ENCODE data around the gene CNEP1R1. TPM values are rescaled to one million over a fixed set of nuclear protein-coding genes. Genes with fewer than 3 reads are reported as not detected.

Gene CNEP1R1
- total RNA-seq, 1 experiment from 2014 or later = 13.8 TPM

DNA sequence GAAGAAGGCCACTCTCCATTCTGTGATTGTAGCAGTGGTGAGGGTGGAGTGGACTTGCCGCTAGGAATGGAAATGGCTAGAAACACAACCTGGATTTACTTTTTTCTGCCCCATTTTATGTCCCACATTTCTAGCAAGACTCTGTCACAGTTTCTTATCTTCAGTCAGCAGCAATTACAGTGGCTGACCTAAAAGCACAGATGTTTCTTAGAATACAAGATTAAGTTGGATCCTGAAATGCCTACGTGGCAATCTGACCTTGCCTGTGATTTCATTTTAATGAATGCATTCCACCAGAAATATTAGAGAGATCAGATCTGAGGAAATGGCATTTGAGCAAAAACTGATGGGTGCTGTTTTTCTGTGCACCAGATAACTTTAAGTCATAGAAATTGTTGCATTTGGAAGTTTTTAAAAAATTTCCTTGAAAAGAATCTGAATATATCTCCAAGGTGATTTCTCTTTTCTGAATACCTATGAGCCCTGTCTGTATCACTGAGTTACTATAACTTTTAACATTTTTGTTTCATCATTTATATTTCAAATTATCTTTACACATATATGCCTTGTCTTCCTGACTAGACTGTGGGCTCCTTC, 46.1 kb downstream of the CNEP1R1 start:
- Mint-ChIP-seq H3K4me1 (peaks cover 19% of the 10 kb centered on the region), H3K4me3 (no peak overlapping the region), H3K9me3 (no peaks in the 10 kb centered on the region), H3K27me3 (ENCODE audit: low read depth) (no peaks in the 10 kb centered on the region; the same call in 1 of the 2 replicates), H3K27ac (no peak overlapping the region), H3K36me3 (peaks cover 28% of the 10 kb centered on the region)
- POLR2A ChIA-PET = no interaction called here
- ATAC-seq (no peak), DNase-seq (ENCODE audit: low spot score) (no peak)
- CTCF ChIA-PET = interaction anchor here (2.1 kb wide), 1 partner anchor 46 kb away, joined by 5 read pairs; the partner anchor contains the start of gene CNEP1R1
- TF ChIP-seq ZNF671 (CRISPR knock-in tag; IDR thresholded peaks at IDR 0.05) (no peak), ELF4 (CRISPR knock-in tag; IDR thresholded peaks at IDR 0.05; ENCODE audit: low read depth) (no peak), ZNF138 (CRISPR knock-in tag; conservative IDR thresholded peaks at IDR 0.05) (no peak), GTF2I (CRISPR knock-in tag; conservative IDR thresholded peaks at IDR 0.05) (no peak)
- TF ChIP-seq, protein P1, sequence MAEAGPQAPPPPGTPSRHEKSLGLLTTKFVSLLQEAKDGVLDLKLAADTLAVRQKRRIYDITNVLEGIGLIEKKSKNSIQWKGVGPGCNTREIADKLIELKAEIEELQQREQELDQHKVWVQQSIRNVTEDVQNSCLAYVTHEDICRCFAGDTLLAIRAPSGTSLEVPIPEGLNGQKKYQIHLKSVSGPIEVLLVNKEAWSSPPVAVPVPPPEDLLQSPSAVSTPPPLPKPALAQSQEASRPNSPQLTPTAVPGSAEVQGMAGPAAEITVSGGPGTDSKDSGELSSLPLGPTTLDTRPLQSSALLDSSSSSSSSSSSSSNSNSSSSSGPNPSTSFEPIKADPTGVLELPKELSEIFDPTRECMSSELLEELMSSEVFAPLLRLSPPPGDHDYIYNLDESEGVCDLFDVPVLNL (CRISPR knock-in tag; IDR thresholded peaks at IDR 0.05; ENCODE audit: borderline replicate concordance, low read depth) = no peak
- TF ChIP-seq, protein P2, sequence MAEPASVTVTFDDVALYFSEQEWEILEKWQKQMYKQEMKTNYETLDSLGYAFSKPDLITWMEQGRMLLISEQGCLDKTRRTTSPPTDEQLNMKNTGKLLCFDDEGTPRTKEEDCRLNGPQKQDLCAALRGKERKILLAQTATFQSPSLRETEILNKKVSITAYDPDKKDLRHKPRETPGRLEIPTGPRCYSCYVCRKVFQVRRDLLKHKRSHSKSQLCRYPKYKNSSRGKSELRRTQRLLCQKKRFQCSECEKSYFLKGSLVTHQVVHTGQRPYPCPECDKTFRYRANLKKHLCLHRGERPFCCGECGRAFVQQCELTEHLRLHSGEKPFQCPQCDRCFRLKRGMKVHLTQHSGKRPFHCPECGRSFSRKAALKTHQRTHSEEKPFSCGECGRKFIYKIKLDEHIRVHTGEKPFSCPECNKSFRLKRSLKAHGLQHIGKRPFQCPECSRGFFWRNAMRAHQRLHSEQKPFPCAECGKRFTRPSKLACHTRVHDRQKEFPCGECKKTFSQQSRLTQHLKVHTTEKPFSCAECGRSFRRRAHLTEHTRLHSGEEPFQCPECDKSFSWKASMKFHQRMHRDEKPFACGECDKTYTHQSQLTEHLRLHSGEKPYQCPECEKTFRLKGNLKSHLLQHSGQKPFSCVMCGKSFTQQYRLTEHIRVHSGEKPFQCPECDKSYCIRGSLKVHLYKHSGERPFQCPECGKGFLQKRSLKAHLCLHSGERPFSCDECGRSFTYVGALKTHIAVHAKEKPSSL (CRISPR knock-in tag; conservative IDR thresholded peaks at IDR 0.05) = no peak
- TF ChIP-seq, protein P3, sequence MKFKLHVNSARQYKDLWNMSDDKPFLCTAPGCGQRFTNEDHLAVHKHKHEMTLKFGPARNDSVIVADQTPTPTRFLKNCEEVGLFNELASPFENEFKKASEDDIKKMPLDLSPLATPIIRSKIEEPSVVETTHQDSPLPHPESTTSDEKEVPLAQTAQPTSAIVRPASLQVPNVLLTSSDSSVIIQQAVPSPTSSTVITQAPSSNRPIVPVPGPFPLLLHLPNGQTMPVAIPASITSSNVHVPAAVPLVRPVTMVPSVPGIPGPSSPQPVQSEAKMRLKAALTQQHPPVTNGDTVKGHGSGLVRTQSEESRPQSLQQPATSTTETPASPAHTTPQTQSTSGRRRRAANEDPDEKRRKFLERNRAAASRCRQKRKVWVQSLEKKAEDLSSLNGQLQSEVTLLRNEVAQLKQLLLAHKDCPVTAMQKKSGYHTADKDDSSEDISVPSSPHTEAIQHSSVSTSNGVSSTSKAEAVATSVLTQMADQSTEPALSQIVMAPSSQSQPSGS (CRISPR knock-in tag; IDR thresholded peaks at IDR 0.05; ENCODE audit: borderline replicate concordance, low read depth) = no peak
- TF ChIP-seq, protein P4, sequence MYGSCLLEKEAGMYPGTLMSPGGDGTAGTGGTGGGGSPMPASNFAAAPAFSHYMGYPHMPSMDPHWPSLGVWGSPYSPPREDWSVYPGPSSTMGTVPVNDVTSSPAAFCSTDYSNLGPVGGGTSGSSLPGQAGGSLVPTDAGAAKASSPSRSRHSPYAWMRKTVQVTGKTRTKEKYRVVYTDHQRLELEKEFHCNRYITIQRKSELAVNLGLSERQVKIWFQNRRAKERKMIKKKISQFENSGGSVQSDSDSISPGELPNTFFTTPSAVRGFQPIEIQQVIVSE (CRISPR knock-in tag; IDR thresholded peaks at IDR 0.05; ENCODE audit: borderline replicate concordance) = no peak

DNA sequence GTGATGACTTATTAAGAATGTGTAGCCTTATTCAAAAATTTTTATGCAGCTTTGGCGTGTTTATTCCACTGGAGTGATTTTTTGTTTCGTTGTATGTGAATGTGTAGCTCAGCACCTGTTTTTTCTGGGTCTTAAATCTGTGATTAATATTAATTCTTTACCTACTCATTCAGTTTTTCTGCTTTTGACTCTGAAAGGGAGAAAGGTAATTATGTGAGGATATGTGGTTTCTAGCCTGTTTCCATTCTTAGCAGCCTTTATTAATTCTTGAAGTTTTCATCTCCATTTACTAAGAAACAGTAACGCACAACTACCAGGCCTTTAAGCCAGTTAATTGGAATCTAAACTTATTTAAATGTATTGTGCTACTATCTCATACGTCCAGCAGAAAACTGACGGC, 47.7 kb downstream of the CNEP1R1 start:
- no peaks in the 10 kb centered on the region for H3K9me3 Mint-ChIP-seq
- H3K4me3 Mint-ChIP-seq = no peak overlapping the region
- H3K27me3 Mint-ChIP-seq (ENCODE audit: low read depth) = no peaks in the 10 kb centered on the region
- ChIA-PET POLR2A (no interaction called here), CTCF (interaction anchor here (2.1 kb wide), 1 partner anchor 48 kb away, joined by 5 read pairs; the partner anchor contains the start of gene CNEP1R1)
- DNase-seq (ENCODE audit: low spot score) = no peak
- TF ChIP-seq, protein P5, sequence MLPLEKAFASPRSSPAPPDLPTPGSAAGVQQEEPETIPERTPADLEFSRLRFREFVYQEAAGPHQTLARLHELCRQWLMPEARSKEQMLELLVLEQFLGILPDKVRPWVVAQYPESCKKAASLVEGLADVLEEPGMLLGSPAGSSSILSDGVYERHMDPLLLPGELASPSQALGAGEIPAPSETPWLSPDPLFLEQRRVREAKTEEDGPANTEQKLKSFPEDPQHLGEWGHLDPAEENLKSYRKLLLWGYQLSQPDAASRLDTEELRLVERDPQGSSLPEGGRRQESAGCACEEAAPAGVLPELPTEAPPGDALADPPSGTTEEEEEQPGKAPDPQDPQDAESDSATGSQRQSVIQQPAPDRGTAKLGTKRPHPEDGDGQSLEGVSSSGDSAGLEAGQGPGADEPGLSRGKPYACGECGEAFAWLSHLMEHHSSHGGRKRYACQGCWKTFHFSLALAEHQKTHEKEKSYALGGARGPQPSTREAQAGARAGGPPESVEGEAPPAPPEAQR (CRISPR knock-in tag; IDR thresholded peaks at IDR 0.05) = no peak
- TF ChIP-seq, protein P6, sequence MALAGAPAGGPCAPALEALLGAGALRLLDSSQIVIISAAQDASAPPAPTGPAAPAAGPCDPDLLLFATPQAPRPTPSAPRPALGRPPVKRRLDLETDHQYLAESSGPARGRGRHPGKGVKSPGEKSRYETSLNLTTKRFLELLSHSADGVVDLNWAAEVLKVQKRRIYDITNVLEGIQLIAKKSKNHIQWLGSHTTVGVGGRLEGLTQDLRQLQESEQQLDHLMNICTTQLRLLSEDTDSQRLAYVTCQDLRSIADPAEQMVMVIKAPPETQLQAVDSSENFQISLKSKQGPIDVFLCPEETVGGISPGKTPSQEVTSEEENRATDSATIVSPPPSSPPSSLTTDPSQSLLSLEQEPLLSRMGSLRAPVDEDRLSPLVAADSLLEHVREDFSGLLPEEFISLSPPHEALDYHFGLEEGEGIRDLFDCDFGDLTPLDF (CRISPR knock-in tag; IDR thresholded peaks at IDR 0.05) = no peak
- TF ChIP-seq, protein P7, sequence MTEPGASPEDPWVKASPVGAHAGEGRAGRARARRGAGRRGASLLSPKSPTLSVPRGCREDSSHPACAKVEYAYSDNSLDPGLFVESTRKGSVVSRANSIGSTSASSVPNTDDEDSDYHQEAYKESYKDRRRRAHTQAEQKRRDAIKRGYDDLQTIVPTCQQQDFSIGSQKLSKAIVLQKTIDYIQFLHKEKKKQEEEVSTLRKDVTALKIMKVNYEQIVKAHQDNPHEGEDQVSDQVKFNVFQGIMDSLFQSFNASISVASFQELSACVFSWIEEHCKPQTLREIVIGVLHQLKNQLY (CRISPR knock-in tag; IDR thresholded peaks at IDR 0.05) = no peak
- TF ChIP-seq, protein P8, sequence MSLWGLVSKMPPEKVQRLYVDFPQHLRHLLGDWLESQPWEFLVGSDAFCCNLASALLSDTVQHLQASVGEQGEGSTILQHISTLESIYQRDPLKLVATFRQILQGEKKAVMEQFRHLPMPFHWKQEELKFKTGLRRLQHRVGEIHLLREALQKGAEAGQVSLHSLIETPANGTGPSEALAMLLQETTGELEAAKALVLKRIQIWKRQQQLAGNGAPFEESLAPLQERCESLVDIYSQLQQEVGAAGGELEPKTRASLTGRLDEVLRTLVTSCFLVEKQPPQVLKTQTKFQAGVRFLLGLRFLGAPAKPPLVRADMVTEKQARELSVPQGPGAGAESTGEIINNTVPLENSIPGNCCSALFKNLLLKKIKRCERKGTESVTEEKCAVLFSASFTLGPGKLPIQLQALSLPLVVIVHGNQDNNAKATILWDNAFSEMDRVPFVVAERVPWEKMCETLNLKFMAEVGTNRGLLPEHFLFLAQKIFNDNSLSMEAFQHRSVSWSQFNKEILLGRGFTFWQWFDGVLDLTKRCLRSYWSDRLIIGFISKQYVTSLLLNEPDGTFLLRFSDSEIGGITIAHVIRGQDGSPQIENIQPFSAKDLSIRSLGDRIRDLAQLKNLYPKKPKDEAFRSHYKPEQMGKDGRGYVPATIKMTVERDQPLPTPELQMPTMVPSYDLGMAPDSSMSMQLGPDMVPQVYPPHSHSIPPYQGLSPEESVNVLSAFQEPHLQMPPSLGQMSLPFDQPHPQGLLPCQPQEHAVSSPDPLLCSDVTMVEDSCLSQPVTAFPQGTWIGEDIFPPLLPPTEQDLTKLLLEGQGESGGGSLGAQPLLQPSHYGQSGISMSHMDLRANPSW (CRISPR knock-in tag; conservative IDR thresholded peaks at IDR 0.05; ENCODE audit: low read depth) = no peak
- TF ChIP-seq ZNF317 (CRISPR knock-in tag; IDR thresholded peaks at IDR 0.05; ENCODE audit: borderline replicate concordance, low read depth) (no peak), IRF2 (CRISPR knock-in tag; IDR thresholded peaks at IDR 0.05; ENCODE audit: borderline replicate concordance, low read depth) (no peak), GABPB1 (CRISPR knock-in tag; IDR thresholded peaks at IDR 0.05) (no peak), OVOL2 (CRISPR knock-in tag; IDR thresholded peaks at IDR 0.05; ENCODE audit: borderline replicate concordance) (no peak), SMAD3 (CRISPR knock-in tag; IDR thresholded peaks at IDR 0.05; ENCODE audit: borderline replicate concordance) (no peak), ZNF416 (CRISPR knock-in tag; IDR thresholded peaks at IDR 0.05) (no peak), NFYB (CRISPR knock-in tag; conservative IDR thresholded peaks at IDR 0.05; ENCODE audit: low read depth) (no peak), GTF2I (CRISPR knock-in tag; conservative IDR thresholded peaks at IDR 0.05) (no peak)
- TF ChIP-seq, protein P4 (CRISPR knock-in tag; IDR thresholded peaks at IDR 0.05; ENCODE audit: borderline replicate concordance) = no peak
- no peak for ATAC-seq
- peaks cover 9% of the 10 kb centered on the region for H3K4me1 Mint-ChIP-seq
- H3K27ac Mint-ChIP-seq = peak overlapping the region; percentile 55; the same call in 1 of the 2 replicates
- H3K36me3 Mint-ChIP-seq = peaks cover 33% of the 10 kb centered on the region

Data from WTC11 (cell line).